Glomerular visceral epithelial cell (primary cell): ENCODE results near the gene CABP5.
"Not testable (repeated sequence)": the region's sequence is repeated elsewhere in the genome, so short reads cannot be mapped to it uniquely, and the experiment has no call there.

ENCODE experiments used
- DNase-seq: peaks from one replicate; pipeline ENCODE4 v3.0.0-alpha.2; 2016; ENCODE audit errors: extremely low spot score

The CABP5 gene

DNA sequence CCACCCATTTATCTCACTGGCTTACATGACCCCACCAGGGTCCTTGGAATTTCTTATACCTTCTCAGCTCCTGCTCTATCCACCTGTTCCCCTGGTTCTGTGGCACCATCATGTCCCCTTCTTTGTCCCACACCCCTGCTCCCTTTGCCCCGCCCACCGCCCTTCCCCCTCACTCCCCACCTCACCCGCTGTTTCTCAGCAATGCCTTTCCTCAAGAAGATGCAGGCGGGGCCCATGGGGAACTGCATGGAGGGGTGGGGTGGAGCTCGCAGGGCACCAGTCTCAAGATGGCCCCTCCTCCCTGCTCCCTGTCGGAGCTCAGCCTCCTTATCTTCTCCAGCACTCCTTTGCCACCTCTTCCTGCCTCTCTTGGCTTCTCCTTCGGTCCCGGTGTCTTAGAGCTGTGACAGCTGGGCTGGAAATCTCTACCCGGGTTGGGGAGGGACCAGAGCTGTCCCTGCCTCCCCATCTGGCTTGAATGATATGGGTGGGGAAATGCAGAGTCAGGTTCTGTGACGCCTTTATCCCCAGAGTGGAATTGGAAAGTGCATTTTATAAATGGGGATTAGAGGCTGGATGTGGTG lies at the start of gene CABP5:
Gene CABP5, minus strand, starts transcription at position 405 of the 584 bp plus-strand sequence. Its CDS starts 157 bp downstream, at position 248.
- DNase-seq, result no peak

DNA sequence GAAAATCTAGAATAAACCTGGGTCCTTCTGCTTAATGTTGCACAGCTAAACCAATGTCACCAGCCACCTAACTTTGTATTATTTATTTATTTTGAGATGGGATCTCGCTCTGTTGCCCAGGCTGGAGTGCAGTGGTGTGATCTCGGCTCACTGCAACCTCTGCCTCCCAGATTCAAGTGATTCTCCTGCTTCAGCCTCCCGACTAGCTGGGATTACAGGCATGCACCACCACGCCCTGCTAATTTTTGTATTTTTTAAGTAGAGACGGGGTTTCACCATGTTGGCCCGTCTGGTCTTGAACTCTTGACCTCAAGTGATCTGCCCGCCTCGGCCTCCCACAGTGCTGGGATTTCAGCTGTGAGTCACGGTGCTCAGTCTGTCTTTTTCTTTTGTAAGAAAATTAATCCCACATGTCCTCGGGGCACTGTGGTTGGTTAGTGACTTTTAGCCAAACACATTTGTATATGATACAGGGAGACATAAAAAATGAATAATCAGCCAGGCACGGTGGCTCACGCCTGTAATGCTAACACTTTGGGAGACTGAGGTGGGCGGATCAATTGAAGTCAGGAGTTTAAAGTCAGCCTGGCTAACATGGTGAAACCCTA lies 47.3 kb upstream of the CABP5 start:
- DNase-seq, result not testable (repeated sequence)

DNA sequence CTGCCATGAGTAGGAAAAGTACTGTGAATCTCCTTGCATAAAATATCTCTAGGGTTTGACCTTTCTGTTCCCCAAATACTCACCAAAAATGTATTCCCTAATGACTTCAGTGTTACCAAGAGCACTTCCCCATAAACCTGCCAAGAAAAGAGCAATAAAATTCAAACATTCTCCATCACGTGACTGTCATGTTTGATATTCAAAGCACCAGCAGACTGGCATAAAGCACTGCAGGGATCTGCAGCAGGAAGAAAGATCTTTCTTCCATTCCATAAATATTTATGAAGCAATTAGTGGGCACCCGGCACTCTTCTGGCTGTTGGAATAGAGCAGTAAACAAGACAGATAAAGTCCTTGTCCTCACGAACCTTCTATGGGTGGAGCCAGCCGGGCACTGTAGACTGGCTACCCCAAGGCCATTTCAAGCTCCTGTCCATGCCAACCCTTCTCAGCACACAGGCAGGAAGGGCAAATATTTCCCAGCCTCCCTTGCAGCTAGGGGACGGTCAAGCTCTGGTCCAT lies 46.5 kb upstream of the CABP5 start:
- DNase-seq, result no peak

DNA sequence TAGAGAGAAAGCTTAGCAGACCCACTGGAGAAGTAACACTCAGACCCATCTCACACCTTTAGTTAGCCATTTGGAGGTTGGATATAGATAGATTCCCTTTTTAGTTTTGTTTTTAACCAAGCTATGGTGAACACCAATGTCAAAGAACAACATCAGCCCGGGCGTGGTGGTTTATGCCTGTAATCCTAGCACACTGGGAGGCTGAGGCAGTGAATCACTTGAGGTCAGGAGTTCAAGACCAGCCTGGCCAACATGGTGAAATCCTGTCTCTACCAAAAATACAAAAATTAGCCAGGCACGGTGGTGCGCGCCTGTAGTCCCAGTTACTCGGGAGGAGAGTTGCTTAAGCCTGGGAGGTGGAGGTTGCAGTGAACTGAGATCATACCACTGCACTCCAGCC lies 45.1 kb upstream of the CABP5 start:
- not testable (repeated sequence) for DNase-seq

DNA sequence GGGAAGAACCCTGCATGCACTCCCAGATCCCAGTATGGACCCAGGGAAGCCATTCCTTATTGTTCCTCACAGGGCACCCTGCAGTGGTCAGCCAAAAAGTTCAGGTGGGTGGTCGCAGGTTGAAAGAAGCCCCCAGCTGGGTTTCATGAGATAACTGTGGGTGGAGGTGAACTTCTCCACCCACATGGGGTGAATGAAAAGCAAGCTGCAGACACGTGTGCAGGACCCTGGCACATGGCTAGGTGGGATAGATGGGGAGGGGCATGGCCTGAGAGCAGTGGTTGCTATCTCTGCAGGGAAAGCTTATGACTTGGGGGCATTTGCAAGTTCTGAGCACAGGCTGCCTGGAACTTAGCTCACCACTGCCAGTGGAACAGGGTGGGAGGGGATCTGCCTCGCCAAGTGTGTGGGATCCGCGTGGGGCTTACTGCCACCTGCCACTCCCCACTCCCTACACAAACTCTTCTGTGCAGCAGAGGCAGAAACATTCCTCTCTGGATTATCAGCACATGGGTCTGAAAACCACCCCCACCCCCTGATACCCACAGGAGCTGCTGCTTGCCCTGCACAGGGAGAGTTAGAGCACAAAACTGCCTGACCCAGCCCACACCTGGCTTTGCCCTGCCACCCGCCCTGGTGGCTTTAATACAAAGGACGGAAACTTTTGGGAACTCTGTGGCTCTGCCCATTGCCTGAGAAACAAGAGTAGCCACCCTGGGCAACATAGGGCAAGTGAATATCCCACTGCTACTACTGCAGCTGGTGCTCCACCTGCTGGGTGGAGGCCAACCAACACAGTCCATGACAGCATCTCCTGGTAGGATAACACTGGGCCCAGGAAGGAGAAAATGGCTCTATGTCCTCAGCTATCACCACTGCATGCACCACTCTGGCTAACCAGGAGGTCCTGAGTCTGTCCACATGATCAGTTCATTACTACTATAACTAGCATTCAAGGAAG lies 42.3 kb upstream of the CABP5 start:
- DNase-seq, result no peak

DNA sequence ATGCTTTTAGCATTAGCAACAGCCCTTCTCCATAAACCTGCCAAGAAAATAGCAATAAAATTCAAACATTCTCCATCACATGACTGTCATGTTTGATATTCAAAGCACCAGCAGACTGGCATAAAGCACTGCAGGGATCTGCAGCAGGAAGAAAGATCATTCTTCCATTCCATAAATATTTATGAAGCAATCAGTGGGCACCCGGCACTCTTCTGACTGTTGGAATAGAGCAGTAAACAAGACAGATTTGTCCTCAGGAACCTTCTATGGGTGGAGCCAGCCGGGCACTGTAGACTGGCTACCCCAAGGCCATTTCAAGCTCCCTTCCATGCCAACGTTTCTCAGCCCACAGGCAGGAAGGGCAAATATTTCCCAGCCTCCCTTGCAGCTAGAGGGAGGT lies 41.2 kb upstream of the CABP5 start:
- DNase-seq, result no peak

DNA sequence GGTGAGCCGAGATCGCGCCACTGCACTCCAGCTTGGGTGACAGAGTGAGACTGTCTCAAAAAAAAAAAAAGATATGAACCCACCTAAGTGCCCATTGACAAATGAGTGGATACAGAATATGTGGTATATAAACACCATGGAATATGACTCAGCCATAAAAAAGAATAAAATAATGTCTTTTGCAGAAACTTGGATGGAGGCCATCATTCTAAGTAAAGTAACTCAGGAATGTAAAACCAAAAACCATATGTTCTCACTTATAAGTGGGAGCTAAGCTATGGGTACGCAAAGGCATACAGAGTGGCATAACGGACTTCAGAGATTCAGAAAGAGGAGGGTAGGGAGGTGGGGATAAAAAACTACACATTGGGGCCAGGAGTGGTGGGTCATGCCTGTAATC lies 37.2 kb upstream of the CABP5 start:
- DNase-seq, result no peak

DNA sequence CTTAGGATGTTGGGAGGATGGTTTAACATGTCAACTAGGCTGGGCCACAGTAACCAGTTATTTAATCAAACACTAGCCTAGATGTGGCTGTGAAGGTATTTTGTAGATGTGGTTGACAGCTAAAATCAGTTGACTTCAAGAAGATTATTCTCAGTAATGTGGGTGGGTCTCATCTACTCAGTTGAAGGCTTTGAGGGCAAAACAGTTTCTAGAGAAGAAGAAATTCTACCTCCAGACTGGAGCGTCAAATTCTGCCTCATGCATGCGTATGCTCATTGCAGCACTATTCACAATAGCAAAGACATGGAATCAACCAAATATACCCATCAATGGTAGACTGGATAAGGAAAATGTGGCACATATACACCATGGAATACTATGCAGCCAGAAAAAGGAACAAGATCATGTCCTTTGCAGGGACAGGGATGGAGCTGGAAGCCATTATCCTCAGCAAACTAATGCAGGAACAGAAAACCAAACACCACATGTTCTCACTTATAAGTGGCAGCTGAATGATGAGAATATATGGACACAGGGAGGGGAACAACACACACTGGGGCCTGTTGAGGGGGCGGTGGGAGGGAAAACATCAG lies 26.4 kb upstream of the CABP5 start:
- not testable (repeated sequence) for DNase-seq

DNA sequence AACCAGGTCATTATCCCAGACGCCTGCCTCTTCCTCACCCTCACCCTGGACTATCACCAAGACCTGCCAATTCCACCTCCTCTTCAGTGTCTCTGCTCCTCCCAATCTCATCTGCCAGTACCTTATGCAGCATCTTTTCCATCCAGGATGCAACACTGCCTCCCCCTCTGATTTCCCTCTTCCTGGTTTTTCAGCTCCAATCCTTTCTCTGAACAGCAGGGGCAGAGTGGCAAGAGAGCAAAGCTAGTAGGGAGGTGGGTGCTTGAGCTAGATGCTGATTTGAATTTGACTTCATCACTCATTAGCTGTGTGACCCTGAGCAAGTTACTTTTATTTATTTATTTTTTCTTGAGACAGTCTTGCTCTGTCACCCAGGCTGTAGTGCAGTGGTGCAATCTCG lies 25.6 kb upstream of the CABP5 start:
- no peak for DNase-seq

DNA sequence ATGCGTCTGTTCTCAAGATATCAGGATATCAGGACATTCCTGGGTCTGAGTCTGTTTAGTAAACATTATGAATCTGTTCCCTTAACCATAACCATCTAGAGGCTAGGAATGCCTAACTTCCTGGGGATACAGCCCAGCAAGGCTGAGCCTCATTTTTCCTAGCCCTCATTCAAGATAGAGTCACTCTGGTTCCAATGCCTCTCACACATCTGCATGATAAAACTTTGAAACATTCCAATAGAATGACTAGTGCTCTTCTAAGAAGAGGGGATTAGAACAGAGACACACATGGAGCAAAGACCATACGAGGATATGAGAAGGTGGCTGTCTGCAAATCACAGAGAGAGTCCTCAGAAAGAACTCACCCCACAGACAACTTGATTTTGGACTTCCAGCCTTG lies 20.6 kb upstream of the CABP5 start:
- DNase-seq, result no peak

DNA sequence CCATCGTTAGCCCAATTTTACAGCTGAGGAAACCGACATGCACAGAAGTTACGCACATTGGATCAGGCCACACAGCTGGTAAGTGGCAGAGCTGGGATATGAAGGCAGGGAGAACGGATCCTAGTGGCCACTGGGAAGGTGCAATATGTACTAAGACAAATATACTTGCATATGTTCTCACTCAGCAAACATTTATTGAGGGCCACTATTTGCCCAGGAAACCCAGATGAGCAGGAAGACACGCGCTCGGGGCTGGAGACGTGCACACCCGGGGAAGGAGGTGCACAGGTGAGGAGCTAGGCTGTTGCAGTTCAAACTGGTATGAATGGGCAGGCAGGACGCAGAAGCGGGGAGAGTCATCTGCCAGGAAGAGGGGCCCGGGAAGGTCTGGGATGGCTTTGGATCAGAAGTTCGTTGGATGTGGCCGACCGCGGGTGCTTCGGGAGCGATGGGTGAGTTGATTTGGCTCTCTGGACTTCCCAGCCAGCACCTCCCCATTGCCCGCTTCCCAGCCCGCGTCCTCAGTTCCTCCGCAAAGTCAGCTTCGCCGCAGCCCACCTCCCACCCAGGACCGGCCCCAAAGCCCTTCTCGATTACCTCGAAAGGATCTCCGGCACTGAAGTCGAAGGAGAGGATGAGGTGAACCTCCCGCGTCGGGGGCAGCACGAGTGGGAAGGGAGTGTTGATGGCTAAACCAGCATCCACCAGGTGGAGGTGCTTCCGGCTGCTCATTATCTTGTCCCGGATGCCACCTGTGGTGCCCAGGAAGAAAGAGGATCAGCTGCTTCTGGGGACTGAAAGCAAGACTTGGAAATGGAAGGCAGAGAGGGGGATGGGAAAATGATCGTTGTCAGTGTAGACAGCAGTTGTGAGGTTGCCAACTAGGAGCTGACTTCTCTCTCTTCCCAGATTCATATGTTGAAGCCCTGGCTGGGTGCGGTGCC lies 17.8 kb upstream of the CABP5 start:
- no peak for DNase-seq

DNA sequence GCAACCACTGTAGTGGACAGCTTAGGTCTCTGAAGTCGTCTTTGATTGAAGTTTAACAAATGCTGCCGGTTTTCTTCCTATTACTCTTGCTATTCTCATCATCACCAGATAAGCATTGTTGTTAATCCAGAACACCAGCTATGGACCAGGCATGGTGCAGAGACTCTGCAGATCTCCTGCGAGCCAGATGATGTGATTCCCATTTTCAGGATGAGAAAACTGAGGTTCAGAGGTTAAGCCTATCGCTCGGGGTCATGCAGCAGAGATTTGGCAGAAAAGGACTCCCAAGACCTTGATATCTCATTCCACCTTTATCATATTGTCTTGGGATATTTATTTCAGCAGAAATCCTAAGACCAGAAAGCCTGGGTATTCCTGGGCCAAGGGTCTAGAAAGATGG lies 16.5 kb upstream of the CABP5 start:
- no peak for DNase-seq

DNA sequence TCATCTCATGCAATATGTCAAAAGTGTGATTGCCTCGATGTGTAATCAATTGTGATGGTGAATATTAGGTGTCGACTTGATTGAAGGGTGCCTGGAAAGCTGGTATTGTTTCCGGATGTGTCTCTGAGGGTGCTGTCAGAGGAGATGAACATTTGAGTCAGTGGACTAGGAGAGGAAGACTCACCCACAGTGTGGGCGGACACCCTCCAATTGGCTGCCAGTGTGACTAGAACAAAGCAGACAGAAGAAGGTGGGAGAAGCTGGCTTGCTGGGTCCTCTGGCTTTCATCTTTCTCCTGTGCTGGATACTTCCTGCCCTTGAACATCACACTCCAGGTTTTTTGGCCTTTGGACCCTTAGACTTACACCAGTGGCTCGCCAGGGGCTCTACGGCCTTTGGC lies 15.5 kb upstream of the CABP5 start:
- DNase-seq, result no peak

DNA sequence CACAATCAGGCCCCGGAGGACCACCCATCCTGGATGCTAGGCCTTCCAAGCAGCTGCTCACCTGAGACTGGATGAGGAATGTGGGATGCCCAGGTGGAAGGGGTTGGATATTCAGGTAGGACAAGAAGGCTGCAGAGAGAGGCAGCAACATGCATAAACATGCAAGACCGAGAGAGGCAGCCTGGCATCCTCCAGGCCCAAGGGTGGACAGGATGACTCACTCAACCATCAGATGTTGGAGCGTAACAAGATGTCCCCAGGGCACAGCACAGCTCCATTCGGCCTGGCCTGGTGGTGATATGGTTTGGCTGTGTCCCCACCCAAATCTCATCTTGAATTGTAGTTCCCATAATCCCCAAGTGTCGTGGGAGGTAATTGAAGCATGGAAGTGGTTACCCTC lies 10.0 kb upstream of the CABP5 start:
- no peak for DNase-seq

DNA sequence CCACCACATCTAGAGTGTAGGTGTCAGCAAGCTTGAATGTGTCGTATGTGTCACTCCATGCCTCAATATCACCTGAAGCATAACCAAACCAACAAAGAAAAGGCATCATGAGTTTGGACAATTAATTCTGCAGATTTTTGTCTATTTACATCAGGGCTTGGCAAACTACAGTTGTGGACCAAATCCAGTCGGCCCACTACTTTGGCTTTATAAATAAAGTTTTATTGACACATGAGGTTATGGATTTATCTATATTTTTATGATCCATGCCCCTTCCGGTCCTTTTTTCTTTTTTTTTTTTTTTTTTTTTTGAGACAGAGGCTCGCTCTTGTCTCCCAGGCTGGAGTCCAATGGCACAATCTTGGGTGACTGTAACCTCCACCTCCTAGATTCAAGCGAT lies 9.2 kb upstream of the CABP5 start:
- DNase-seq, result no peak

DNA sequence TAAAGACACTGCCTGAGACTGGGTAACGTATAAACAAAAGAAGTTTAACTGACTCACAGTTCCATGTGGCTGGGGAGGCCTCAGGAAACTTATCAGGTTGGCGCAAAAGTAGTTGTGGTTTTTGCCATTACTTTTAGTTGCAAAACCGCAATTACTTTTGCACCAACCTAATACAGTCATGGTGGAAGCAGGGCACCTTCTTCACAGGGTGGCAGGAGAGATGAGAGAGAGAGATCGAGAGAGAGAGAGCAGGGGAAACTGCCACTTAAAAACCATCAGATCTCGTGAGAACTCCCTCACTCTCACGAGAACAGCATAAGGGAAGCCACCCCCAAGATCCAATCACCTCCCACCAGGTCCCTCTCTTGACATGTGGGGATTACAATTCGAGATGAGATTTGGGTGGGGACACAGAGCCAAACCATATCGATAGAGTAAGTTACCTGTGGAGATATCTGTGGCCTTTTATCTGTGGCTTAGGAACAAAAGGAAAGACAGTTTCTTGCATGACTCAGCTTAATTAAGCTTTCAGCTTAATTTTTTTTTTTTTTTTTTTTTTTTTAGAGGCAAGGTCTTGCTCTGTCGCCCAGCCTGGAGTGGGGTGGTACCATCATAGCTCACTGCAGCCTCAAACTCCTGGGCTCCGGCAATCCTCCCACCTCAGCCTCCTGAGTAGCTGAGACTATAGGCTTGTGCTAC lies 7.6 kb upstream of the CABP5 start:
- no peak for DNase-seq

DNA sequence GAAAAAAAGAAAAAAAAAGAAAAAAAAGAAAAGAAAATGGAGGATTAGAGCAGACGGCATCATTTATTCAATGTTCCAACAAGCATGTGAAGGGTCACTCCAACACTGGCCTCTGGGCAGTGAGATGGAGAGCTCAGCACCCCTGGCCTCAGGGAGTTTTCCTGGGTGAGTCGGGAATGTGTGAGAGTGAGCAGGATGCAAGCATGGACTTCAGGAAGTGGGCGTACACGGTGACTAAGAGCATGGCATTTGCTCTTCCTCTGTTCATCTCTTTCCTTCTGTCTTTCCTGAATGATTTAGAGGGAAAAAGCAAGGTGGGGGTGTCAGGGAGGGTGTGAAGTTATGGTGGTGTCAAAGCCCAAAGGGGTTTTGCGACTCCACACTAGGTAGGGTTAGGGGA lies 682 bp upstream of the CABP5 start:
- DNase-seq, result no peak

DNA sequence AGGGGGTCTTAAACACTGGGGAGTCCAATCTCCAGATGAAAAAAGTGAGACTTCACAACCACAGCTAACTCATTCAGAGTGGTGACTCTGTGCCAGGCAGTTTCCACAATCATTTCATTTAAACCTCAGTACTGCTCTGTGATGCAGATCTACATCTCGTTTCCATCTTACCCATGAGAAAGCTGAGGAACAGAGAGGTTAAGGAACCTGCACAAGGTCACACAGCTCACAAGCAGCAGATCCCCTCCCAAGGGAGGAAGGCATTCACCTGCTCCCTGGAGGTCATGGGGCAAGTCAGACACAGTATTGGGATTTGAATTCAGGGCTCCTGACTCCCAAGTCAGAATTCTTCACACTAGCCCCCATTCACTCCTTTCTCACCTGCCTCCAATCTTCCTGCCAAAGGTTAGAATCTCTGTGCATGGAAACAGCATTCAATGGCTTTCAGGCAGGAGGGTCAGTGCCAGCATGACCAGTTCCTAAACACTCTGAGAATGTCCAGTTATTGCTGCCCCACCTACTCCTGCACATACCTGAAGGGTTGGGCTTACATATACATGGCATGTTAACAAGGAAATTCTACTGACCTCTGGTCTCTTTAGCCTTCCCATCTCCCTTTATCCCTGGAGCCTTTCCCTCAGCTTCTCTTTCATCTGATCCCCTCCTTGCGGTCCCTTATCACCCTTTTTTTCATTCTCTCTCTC lies 1.9 kb downstream of the CABP5 start:
- DNase-seq, result no peak

DNA sequence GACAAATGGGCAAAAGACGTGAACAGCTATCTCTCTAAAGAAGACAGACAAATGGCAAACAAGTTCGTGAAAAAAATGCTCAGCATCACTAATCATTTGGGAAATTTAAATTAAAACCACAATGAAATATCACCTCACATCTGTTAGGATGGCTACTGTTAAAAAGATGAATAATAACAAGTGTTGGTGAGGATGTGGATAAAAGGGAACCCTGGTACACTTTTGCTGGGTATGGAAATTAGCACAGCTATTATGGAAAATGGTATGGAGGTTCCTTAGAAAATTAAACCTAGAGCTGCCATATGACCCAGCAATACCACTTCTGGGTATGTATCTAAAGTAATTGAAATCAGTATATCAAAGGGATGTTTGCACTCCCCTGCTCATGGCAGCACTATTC lies 7.1 kb downstream of the CABP5 start:
- DNase-seq, result no peak

DNA sequence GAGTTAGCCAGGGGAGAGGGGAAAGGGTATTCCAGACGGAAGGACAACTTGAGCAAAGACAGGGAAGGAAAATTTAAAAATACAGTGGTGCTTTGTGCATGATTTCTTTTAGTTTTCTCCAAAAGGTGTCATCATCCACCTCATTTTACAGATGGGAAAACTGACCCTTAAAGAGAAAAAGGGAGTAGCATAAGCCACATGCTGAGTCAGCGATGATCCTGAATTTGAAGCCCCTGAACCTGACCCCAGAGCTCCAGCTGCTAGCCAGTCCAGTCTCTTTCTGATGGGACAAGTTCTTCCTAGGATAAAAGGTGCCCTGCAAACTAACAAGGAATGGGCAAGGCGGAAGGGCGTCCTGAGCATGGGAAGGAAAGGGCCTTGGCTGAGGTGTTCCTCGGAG lies 10.3 kb downstream of the CABP5 start:
- no peak for DNase-seq
